Measurements from ENCODE around the gene BRCA2.
"Not testable (repeated sequence)": the region's sequence is repeated elsewhere in the genome, so short reads cannot be mapped to it uniquely, and the experiment has no call there.

Gene BRCA2

GRCh38 chr13:32309312-32310133 lies 5.8 kb upstream of the BRCA2 start:
- FAIRE-seq (peak; percentile 77), DNase-seq (ENCODE audit: insufficient read length, low spot score) (no peak)

- DNase-seq (ENCODE audit: insufficient read length, low spot score) (peak; percentile 12), FAIRE-seq (peak; percentile 89)
Observed at GRCh38 chr13:32310134-32310706, 5.1 kb upstream of the BRCA2 start.

- FAIRE-seq, result no peak
- no peak for DNase-seq (ENCODE audit: insufficient read length, low spot score)
Observed at GRCh38 chr13:32311188-32311897, 4.0 kb upstream of the BRCA2 start.

GRCh38 chr13:32314271-32315237 lies 754 bp upstream of the BRCA2 start:
- FAIRE-seq (no peak), DNase-seq (ENCODE audit: insufficient read length, low spot score) (peak; percentile 10)

- FAIRE-seq (no peak), DNase-seq (ENCODE audit: insufficient read length, low spot score) (peak; percentile 24)
Observed at GRCh38 chr13:32316028-32316339, 676 bp downstream of the BRCA2 start.

- DNase-seq (ENCODE audit: insufficient read length, low spot score) (no peak), FAIRE-seq (peak; percentile 52)
Observed at GRCh38 chr13:32316501-32316900, 1.2 kb downstream of the BRCA2 start.

- DNase-seq (ENCODE audit: insufficient read length, low spot score) (no peak), FAIRE-seq (no peak)
Observed at GRCh38 chr13:32317716-32318465, 2.6 kb downstream of the BRCA2 start.

- FAIRE-seq (no peak), DNase-seq (ENCODE audit: insufficient read length, low spot score) (no peak)
Observed at GRCh38 chr13:32320528-32320927, 5.2 kb downstream of the BRCA2 start.

- FAIRE-seq (no peak), DNase-seq (ENCODE audit: insufficient read length, low spot score) (no peak)
Observed at GRCh38 chr13:32323912-32324311, 8.6 kb downstream of the BRCA2 start.

GRCh38 chr13:32330441-32330840 lies 15.1 kb downstream of the BRCA2 start:
- DNase-seq (ENCODE audit: insufficient read length, low spot score) (no peak), FAIRE-seq (no peak)

- DNase-seq (ENCODE audit: insufficient read length, low spot score) (no peak), FAIRE-seq (no peak)
Observed at GRCh38 chr13:32334671-32335070, 19.4 kb downstream of the BRCA2 start.

- DNase-seq (ENCODE audit: insufficient read length, low spot score) (no peak), FAIRE-seq (no peak)
Observed at GRCh38 chr13:32340914-32341313, 25.6 kb downstream of the BRCA2 start.

- FAIRE-seq, result no peak
- no peak for DNase-seq (ENCODE audit: insufficient read length, low spot score)
Observed at GRCh38 chr13:32347651-32348050, 32.3 kb downstream of the BRCA2 start.

GRCh38 chr13:32350839-32351441 lies 35.6 kb downstream of the BRCA2 start:
- not testable (repeated sequence) for FAIRE-seq; DNase-seq (ENCODE audit: insufficient read length, low spot score)

GRCh38 chr13:32354040-32354439 lies 38.7 kb downstream of the BRCA2 start:
- DNase-seq (ENCODE audit: insufficient read length, low spot score), result no peak
- peak; percentile 28 for FAIRE-seq

- FAIRE-seq; DNase-seq (ENCODE audit: insufficient read length, low spot score): not testable (repeated sequence)
Observed at GRCh38 chr13:32355935-32356334, 40.6 kb downstream of the BRCA2 start.

- no peak for FAIRE-seq
Observed at GRCh38 chr13:32362574-32362973, 47.3 kb downstream of the BRCA2 start.

GRCh38 chr13:32370805-32371204 lies 55.5 kb downstream of the BRCA2 start:
- no peak for FAIRE-seq
- DNase-seq (ENCODE audit: insufficient read length, low spot score), result no peak

More at GRCh38 chr13:32362574-32362973, 47.3 kb downstream of the BRCA2 start:
- no peak for DNase-seq (ENCODE audit: insufficient read length, low spot score)

- DNase-seq (ENCODE audit: insufficient read length, low spot score) (no peak), FAIRE-seq (no peak)
Observed at GRCh38 chr13:32376642-32377415, 61.5 kb downstream of the BRCA2 start.

All from GM19239 (cell line).